ENCODE results near the gene AREG. TPM values are rescaled to one million over a fixed set of nuclear protein-coding genes. Genes with fewer than 3 reads are reported as not detected.
A peak's percentile ranks its signal among the peaks of the same experiment; 100 is the strongest.
"Not testable (repeated sequence)": the region's sequence is repeated elsewhere in the genome, so short reads cannot be mapped to it uniquely, and the experiment has no call there.

AREG gene
- polyA plus RNA-seq, 2 of the 4 experiments (the other 2 are of a cell fraction), result 52.2 to 187 TPM

DNA sequence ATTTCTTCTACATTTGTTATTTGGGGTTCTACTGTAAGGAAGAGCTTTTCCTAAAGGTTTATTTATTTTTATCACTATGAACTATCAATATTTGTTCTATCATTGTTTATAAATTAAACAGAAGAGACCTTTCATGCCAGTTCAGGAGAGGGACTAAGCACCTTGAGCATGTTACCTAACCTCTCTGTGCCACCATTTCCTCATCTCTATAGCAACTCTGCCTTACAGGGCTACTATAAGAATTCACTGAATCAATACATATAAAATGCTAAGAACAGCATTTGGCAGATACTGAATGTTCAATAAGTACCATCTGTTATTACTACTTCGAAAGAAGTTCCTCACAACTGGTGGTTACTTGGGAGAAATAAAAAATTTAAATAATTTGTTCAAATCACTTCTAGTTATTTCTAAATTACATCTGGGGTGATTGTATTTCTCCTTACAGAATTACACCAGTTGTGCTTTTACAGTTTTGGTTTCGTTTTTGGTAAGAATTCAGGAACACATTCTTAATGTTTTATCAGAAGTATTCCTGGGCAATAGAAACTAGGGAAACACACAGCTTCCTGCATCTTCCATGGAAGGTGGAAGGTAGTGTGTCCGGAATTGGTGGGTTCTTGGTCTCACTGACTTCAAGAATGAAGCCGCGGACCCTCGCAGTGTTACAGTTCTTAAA lies 47.0 kb upstream of the AREG start:
- Histone ChIP-seq H3K27ac (no peak overlapping the region; a peak in 1 of 6 replicates), H3K9me3 (no peaks in the 10 kb centered on the region), H3K4me2 (peak overlapping the region; percentile 81), H3K4me3 (no peak overlapping the region), H3K4me1 (peaks cover 8% of the 10 kb centered on the region; the same call in 1 of the 3 replicates)
- FAIRE-seq (no peak), DNase-seq (ENCODE audit: low read depth in 1 of 2, low spot score in 1 of 2) (no peak), ATAC-seq (no peak)
- ChIA-PET POLR2A (no interaction called here), CTCF (no interaction called here)
- 50% methylated on average over 6 of the region's 6 CpGs for WGBS (ENCODE audit: missing lambda C conversion rate)
- TF ChIP-seq POLR2A (IDR thresholded peaks at IDR 0.05; ENCODE audit: low read length) (no peak), SREBF2 (IDR thresholded peaks at IDR 0.05) (no peak), TFCP2L1 (CRISPR knock-in tag; IDR thresholded peaks at IDR 0.05) (no peak), SMC3 (IDR thresholded peaks at IDR 0.05) (no peak), FOXS1 (CRISPR knock-in tag; IDR thresholded peaks at IDR 0.05) (no peak), RCOR1 (IDR thresholded peaks at IDR 0.05; ENCODE audit: low read depth, low read length) (no peak)

DNA sequence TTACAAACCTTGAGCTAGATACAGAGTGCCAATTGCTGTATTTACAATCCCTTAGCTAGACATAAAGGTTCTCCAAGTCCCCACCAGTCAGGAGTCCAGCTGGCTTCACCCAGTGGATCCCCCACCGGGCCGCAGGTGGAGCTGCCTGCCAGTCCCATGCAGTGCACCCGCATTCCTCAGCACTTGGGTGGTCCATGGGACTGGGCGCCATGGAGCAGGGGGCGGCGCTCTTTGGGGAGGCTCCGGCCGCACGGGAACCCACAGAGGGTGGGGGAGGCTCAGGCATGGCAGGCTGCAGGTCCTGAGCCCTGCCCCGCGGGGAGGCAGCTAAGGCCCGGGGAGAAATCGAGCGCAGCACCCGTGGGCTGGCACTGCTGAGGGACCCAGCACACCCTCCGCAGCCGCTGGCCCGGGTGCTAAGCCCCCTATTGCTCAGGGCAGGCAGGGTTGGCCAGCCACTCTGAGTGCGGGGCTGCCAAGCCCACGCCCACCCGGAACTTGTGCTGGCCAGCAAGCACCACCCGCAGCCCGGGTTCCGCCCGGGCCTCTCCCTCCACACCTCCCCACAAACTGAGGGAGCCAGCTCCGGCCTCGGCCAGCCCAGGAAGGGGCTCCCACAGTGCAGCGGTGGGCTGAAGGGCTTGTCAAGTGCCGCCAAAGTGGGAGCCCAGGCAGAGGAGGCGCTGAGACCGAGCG lies 45.9 kb upstream of the AREG start:
- CTCF ChIA-PET, result interaction anchor here (0.6 to 1.0 kb wide), 4 partner anchors 11 to 223 kb away, joined by 3 read pairs; no protein-coding TSS in a partner anchor
- H3K9me3 ChIP-seq; H3K4me1 ChIP-seq; H3K4me2 ChIP-seq; H3K27ac ChIP-seq; H3K4me3 ChIP-seq; POLR2A ChIA-PET; FAIRE-seq; DNase-seq (ENCODE audit: low read depth in 1 of 2, low spot score in 1 of 2); ATAC-seq: not testable (repeated sequence)
- 91% methylated on average over 8 of the region's 32 CpGs for WGBS (ENCODE audit: missing lambda C conversion rate)

DNA sequence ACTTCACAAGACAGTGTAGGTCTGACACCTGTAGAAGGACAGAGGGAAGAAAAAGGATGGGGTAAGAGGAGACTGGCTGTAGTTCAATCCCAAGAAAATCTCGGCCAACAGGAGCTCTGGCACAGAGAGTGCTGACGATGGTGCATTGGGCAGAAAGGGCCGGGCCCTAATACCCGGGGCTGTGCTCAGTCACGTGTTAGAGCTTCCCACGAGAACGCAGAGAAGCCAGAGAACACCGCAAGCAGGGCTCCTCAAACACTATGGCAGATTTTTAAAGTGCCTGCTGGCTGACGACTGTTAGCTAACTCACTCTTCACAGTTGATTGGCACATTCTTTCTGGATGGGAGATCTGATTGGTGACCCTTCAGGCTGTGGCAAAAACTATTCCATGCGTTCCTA lies 44.5 kb upstream of the AREG start:
- H3K4me3 ChIP-seq, result no peak overlapping the region
- H3K9me3 ChIP-seq, result no peaks in the 10 kb centered on the region
- POLR2A ChIA-PET, result no interaction called here
- peak in 1 of 2 experiments; percentile 33; a peak in 3 of 6 replicates for ATAC-seq
- no peak overlapping the region for H3K27ac ChIP-seq
- no peak for DNase-seq (ENCODE audit: low read depth in 1 of 2, low spot score in 1 of 2)
- 81% methylated on average over 10 of the region's 10 CpGs for WGBS (ENCODE audit: missing lambda C conversion rate)
- FAIRE-seq, result no peak
- H3K4me2 ChIP-seq, result no peak overlapping the region
- TF ChIP-seq, protein P1, sequence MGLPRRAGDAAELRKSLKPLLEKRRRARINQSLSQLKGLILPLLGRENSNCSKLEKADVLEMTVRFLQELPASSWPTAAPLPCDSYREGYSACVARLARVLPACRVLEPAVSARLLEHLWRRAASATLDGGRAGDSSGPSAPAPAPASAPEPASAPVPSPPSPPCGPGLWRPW (IDR thresholded peaks at IDR 0.05), result no peak
- TF ChIP-seq KDM1A (IDR thresholded peaks at IDR 0.05; ENCODE audit: low read depth), result no peak
- no peak for TF ChIP-seq GATA3 (IDR thresholded peaks at IDR 0.05; ENCODE audit: borderline replicate concordance)
- no peak for TF ChIP-seq HOXA7 (CRISPR knock-in tag; IDR thresholded peaks at IDR 0.05)
- no peak for TF ChIP-seq TFCP2L1 (CRISPR knock-in tag; IDR thresholded peaks at IDR 0.05)
- TF ChIP-seq CBX2 (IDR thresholded peaks at IDR 0.05; ENCODE audit: borderline replicate concordance, low read depth), result no peak
- TF ChIP-seq NFE2L2 (conservative IDR thresholded peaks at IDR 0.05; ENCODE audit: low read length), result no peak
- TF ChIP-seq, protein P2, sequence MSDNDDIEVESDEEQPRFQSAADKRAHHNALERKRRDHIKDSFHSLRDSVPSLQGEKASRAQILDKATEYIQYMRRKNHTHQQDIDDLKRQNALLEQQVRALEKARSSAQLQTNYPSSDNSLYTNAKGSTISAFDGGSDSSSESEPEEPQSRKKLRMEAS (IDR thresholded peaks at IDR 0.05), result no peak
- TF ChIP-seq HOXB5 (CRISPR knock-in tag; IDR thresholded peaks at IDR 0.05), result no peak
- TF ChIP-seq, protein P3, sequence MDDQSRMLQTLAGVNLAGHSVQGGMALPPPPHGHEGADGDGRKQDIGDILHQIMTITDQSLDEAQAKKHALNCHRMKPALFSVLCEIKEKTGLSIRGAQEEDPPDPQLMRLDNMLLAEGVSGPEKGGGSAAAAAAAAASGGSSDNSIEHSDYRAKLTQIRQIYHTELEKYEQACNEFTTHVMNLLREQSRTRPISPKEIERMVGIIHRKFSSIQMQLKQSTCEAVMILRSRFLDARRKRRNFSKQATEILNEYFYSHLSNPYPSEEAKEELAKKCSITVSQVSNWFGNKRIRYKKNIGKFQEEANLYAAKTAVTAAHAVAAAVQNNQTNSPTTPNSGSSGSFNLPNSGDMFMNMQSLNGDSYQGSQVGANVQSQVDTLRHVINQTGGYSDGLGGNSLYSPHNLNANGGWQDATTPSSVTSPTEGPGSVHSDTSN (IDR thresholded peaks at IDR 0.05), result no peak
- TF ChIP-seq NPAS2 (CRISPR knock-in tag; IDR thresholded peaks at IDR 0.05; ENCODE audit: borderline replicate concordance), result no peak
- TF ChIP-seq ESRRA (IDR thresholded peaks at IDR 0.05; ENCODE audit: borderline replicate concordance, low read length), result no peak
- no peak for TF ChIP-seq CHD2 (IDR thresholded peaks at IDR 0.05; ENCODE audit: low read length, partially characterized antibody)
- TF ChIP-seq RCOR1 (IDR thresholded peaks at IDR 0.05; ENCODE audit: low read depth, low read length), result no peak
- no peak for TF ChIP-seq RFX5 (IDR thresholded peaks at IDR 0.05)
- peaks cover 8% of the 10 kb centered on the region; the same call in 1 of the 3 replicates for H3K4me1 ChIP-seq
- CTCF ChIA-PET, result no interaction called here

All from A549 (cell line).